NCI-H2196 treated with DMSO at 0.1 percent for 48 hours (cell line): Measurements from ENCODE around the gene PLEKHG4B.
"Not testable (repeated sequence)": the region's sequence is repeated elsewhere in the genome, so short reads cannot be mapped to it uniquely, and the experiment has no call there.

ENCODE experiments used
- DNase-seq: peaks from one replicate; lab custom pipeline; 2025; ENCODE audit not compliant: unreplicated experiment; lab: John Stamatoyannopoulos, UW

The PLEKHG4B gene

GRCh38 chr5:91556-92263 is at the start of gene PLEKHG4B:
TSS of gene PLEKHG4B (plus strand) at chr5:92168. CDS start at chr5:92232, 64 bp downstream.
- DNase-seq = no peak

DNA sequence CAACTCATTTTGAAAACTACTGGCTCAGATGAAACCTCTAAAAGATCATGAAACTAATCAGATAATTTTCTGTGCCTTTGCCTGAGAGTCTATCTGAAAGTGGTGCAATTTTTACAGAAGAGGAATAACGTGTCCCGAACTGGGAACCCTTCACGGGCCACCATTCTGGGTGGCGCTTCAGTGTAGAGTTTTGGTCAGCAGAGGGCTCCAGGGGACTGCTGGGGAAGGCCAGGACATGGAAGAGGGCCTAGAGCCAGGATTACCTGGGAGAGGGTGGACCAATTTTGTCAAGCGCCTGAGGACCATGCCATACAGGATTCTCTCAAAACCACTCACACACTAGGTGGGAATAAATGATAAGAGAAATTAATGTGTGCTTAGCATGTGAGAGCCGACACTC is 49.7 kb upstream of the PLEKHG4B start:
- no peak for DNase-seq

DNA sequence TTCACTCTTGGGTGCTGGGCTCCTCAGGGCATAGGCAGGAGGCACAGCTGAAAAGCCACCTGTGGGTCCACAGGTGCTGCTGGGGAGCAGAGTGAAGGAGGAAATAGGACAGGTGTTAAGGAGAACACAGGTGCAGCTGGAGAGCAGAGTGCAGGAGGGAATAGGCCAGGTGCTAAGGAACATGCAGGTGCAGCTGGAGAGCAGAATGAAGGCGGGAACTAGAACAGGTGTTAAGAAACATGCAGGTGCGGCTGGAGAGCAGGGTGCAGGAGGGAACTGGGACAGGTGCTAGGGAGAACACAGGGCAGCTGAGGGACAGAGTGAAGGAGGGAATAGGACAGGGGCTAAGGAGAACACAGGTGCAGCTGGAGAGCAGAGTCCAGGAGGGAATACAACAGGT is 43.8 kb upstream of the PLEKHG4B start:
- peak; percentile 10 for DNase-seq

DNA sequence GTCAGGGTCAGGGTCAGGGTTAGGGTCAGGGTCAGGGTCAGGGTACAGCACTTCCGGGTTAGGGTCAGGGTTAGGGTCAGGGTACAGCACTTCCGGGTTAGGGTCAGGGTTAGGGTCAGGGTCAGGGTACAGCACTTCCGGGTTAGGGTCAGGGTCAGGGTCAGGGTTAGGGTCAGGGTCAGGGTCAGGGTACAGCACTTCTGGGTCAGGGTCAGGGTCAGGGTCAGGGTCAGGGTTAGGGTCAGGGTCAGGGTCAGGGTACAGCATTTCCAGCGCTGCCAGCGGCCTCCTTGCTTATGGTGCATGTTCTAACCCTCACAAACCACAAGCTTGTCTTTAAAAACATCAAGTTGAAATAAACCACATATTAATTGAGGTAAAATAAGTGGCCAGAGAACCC is 42.4 kb upstream of the PLEKHG4B start:
- not testable (repeated sequence) for DNase-seq

DNA sequence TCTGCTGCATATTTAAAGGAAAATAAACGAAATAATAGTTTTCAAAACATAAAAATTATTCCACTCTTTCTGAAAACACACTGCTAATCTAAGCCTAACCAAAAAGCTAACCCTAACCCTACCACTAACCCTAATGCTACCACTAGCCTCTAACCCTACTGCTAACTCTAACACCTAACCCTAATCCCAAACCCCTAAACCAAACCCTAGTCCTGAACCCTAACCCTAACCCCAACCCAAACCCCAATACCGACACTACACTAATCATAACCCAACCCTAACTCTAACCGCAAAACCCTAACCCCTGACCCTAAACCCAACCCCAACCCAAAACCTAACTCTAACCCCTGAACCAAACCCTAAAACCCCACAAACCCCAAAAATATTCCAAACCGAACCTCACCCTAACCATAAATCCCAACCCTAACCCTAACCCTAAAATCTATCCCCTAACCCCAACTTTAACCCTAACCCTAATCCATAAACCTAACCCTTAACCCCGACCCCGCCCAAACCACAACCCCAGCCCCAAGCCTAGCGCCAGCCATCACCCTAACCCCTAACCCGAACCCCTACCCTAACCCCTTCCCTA is 41.9 kb upstream of the PLEKHG4B start:
- DNase-seq = no peak

DNA sequence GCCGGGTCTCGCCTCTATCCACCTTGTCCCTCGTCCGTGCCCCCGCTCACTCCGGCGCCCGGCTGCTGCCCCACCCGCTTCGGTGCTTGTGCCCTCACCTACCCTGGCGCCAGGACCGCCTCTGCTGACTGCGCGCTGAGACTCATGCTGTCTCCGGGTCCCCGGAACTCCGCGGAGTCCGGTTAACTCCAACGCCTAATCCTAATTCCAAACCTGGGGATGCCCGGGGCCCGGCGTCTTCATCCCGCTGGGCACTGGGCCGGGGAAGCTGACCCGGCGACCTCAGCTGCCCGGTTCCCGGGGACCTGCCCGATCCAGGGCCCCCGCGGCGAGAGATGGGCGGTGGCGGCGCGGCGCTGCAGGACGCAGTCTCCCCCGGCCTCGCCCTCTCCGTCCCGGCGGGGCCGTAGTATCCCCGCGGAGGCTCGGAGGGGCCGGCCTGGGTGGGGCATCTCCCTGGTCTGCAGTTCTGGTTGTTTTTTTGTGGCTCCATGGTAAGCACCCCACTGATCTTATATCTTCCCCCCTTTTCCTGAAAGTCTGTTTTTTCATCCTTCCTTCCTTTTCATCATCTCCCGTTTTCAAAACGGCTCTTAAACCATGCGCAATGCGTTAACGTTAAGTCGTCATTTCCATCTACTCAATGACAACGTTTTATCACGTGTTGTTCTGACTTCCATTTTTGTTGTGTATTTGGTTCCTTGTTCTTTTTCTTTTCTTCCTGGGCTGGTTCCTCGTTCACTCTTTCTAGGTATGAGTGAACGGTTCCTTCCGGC is 41.1 kb upstream of the PLEKHG4B start:
- no peak for DNase-seq

GRCh38 chr5:51500-51823 is 40.5 kb upstream of the PLEKHG4B start:
- no peak for DNase-seq

DNA sequence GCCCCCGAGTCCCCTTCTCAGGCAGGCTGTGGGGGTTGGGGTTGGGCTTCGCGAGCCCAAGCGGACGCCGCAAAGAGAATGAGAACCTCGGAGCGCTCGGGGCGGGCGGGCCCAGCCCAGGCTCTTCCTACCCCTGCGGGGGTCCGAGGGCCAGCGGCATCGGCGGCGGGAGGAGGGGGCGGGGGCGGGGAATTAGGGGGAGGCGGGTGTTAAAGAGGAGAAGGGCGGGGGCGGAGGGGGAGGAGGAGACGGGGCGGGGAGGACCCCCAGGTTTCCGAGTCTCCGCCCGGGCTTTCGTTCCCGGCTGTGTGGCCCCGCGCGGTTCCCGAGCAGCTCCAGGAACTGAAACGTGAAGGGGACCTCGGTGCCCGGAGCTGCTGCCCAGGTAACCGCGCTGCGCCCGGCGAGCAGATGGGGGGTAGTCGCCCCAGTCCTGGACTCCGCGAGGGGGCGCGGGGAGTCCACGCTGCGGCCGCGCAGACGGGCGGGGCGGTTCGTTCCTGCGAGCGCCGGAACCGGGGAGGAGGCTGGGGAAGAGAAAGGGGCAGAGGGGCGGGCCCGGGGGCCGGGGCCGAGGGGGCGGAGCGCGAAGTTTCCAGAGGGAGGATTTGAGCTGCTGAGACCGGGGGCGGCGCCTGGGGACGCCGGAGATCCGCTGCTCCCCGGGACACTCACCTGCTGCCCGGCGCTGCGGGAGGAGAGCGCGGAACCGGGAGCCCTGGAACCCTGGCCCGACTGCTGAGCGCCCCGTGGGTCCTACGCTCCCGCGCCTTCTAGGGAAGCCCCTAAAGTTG is 38.4 kb upstream of the PLEKHG4B start:
- DNase-seq = peak; percentile 83

- DNase-seq = no peak
Observed at GRCh38 chr5:54175-54730, 37.7 kb upstream of the PLEKHG4B start.

DNA sequence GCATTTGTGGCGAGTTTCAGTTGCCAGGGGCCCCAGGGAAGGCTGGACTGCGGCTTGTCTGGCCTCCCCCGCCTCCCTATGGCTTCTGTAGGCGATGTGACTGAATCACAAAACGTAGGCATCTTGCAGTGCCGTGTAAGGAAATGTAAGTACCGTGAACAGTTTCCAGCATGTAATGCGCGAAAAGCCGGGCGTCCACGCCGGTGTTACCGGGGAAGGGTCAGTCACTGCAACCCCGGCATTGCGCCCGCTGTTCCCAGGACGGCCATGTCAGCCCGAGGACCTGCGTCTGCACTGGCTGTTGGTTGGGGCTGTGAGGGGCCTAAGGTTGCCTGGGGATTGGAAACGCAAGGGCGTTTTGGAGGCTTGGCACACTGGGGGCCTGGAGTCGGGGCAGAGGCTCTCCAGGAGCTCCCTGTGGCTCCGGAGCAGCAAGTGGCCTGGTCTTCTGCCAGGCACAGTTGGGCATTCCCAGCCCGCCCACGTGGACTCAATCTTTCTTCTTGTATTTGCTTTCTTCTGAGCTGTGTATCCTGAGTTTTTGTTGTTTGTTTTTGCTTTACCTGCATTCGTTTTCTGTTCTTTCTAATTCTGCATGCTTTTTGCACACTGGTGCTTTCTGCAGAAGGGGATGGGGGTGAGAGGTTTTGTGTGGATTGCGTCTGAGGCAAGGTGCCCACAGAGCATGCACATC is 36.9 kb upstream of the PLEKHG4B start:
- DNase-seq = no peak

DNA sequence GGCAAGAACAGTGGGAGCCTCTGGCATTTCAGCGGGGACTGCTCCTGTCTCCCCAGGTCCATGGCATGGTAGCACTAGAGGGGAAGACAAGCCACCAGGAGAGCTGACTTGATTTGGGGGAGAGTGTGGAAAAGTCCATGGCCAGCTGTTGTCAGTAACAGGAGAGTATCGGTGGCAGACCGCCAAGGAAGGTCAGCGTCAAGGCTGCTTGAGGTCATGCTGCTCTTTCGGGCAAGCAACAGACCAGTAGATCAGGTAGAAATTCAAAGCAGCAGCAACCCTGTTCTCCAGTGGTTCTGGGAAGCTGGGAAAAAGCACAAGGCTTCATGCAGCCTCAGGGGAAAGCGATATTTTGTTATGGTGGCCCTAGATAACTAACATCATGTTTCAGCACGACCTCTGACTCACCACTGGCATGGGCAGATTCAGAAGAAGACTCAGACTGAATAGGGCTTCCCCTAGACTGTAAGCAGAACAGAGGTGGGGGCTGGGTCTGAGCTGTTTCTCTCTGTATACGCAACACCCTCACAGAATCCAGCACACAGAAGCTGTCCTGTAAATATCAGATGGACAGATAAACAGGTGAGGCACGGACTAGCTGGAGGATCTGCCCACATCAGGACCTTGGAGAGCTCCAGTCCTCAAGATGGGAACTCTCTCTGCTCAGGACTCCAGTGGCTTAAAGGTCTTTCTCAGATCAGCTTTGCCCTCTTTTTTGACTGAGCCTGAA is 35.2 kb upstream of the PLEKHG4B start:
- peak; percentile 47 for DNase-seq

- not testable (repeated sequence) for DNase-seq
Observed at GRCh38 chr5:60250-60649, 31.7 kb upstream of the PLEKHG4B start.

- no peak for DNase-seq
Observed at GRCh38 chr5:70440-70839, 21.5 kb upstream of the PLEKHG4B start.

DNA sequence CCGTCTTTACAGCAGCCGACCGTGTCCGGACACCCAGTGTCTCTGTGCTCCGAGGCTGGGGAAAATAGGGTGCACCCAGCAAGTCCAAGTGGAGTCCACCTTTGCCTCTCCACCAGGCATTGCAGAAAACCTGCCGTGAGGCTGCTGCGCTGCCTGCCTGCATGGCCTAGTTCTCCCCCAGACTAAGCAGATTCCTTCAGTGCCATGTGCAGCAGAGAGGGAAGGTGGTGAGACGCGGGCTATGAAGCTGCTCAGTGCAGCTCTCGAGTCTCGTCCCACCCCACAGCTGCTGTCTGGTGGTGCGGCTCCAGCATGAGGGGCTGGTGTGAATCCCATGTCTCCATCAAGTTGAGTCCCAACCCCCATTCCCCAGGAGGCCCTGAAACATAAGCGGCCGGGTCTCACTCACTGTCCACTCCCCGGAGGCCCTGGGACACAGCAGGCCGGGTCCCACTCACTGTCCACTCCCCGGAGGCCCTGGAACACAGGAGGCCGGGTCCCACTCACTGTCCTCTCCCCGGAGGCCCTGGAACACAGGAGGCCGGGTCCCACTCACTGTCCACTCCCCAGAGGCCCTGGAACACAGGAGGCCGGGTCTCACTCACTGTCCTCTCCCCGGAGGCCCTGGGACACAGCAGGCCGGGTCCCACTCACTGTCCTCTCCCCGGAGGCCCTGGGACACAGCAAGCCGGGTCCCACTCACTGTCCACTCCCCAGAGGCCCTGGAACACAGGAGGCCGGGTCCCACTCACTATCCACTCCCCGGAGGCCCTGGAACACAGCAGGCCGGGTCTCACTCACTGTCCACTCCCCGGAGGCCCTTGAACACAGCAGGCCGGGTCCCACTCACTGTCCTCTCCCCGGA is 19.4 kb upstream of the PLEKHG4B start:
- not testable (repeated sequence) for DNase-seq

DNA sequence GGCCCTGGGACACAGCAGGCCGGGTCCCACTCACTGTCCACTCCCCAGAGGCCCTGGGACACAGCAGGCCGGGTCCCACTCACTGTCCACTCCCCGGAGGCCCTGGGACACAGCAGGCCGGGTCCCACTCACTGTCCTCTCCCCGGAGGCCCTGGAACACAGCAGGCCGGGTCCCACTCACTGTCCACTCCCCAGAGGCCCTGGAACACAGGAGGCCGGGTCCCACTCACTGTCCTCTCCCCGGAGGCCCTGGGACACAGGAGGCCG is 18.9 kb upstream of the PLEKHG4B start:
- not testable (repeated sequence) for DNase-seq

DNA sequence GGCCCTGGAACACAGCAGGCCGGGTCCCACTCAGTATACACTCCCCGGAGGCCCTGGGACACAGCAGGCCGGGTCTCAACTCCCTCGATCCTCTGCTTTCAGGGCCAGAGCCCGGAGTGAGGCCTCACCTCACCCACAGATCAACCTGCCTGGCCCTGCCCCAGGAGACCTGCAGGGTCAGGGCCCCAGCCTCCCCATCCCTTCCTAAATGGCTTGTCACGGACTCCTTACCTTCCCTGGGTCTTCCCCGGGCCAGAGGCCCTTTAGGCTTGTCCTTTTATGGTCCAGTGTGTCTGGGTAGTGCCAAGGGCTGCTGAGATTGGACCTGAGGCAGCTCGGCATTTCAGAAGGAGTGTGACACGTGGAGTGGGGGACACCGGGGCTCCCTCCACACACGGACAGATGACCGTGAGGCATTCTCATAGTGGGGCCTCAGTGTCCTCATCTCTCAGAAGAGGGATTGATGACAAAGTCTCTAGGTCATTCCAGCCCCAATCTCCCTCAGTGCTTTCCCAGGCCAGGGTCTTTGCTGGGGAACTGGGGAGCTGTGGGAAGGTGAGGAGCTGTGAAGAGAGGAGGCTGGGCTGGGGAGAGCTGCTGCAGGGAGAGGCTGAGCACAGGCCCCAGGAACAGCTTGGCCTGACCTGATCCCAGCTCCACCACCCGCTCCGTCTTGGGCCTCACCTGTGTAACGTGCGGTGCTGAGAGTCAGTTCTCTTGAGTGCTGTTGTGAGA is 18.0 kb upstream of the PLEKHG4B start:
- DNase-seq = no peak

GRCh38 chr5:74503-75109 is 17.4 kb upstream of the PLEKHG4B start:
- DNase-seq = no peak
